WTC11 (cell line): ENCODE results near the gene DNAH7.

Experiments used
- CTCF ChIP-seq: fragments of 200-600 bp; IDR thresholded peaks from 2 replicates; pipeline ENCODE4 v1.8.0; 2022; ENCODE audit warnings: antibody characterized with exemption
- MAX ChIP-seq: sonication (generic); formaldehyde crosslinking; IDR thresholded peaks from 2 replicates; pipeline ENCODE4 v1.8.0; 2022; ENCODE audit warnings: mild to moderate bottlenecking, missing genetic modification reagents
- PREB ChIP-seq: sonication (generic); formaldehyde crosslinking; IDR thresholded peaks from 2 replicates; pipeline ENCODE4 v1.8.1; 2022; ENCODE audit warnings: mild to moderate bottlenecking, missing genetic modification reagents, moderate library complexity, borderline replicate concordance
- SP1 ChIP-seq: sonication (generic); formaldehyde crosslinking; conservative IDR thresholded peaks from 2 replicates; pipeline ENCODE4 v1.8.1; 2022; ENCODE audit warnings: missing genetic modification reagents
- TF ChIP-seq, protein P1 (sequence below): sonication (generic); formaldehyde crosslinking; conservative IDR thresholded peaks from 2 replicates; pipeline ENCODE4 v1.8.1; 2022; ENCODE audit warnings: mild to moderate bottlenecking, missing genetic modification reagents
- TF ChIP-seq, protein P2 (sequence below): sonication (generic); formaldehyde crosslinking; IDR thresholded peaks from 2 replicates; pipeline ENCODE4 v1.8.0; 2022; ENCODE audit warnings: mild to moderate bottlenecking, missing genetic modification reagents
- TF ChIP-seq, protein P3 (sequence below): sonication (generic); formaldehyde crosslinking; IDR thresholded peaks from 2 replicates; pipeline ENCODE4 v1.8.1; 2022; ENCODE audit warnings: missing genetic modification reagents, borderline replicate concordance

DNA sequence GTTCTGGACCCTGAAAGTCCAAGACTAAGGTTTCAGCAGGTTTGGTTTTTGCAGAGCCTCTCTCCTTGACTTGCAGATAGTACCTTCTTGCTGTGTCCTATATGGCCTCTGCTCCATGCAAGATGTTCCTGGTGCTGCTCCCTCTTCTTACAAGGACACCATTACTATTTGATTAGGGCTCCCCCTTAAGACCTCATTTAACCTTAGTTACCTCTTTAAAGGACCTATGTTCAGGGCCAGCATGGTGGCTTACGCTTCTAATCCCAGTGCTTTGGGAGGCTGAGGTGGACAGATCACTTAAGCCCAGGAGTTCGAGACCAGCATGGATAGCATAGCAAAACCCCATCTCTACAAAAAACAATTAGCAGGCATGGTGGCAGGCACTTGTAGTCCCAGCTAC is 232.6 kb downstream of the DNAH7 start:
- no peak for TF ChIP-seq CTCF
- TF ChIP-seq, protein P1, sequence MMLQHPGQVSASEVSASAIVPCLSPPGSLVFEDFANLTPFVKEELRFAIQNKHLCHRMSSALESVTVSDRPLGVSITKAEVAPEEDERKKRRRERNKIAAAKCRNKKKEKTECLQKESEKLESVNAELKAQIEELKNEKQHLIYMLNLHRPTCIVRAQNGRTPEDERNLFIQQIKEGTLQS = no peak
- no peak for TF ChIP-seq PREB (CRISPR knock-in tag)
- no peak for TF ChIP-seq MAX (CRISPR knock-in tag)
- TF ChIP-seq SP1 = no peak
- TF ChIP-seq, protein P2, sequence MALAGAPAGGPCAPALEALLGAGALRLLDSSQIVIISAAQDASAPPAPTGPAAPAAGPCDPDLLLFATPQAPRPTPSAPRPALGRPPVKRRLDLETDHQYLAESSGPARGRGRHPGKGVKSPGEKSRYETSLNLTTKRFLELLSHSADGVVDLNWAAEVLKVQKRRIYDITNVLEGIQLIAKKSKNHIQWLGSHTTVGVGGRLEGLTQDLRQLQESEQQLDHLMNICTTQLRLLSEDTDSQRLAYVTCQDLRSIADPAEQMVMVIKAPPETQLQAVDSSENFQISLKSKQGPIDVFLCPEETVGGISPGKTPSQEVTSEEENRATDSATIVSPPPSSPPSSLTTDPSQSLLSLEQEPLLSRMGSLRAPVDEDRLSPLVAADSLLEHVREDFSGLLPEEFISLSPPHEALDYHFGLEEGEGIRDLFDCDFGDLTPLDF (CRISPR knock-in tag) = no peak
- TF ChIP-seq, protein P3, sequence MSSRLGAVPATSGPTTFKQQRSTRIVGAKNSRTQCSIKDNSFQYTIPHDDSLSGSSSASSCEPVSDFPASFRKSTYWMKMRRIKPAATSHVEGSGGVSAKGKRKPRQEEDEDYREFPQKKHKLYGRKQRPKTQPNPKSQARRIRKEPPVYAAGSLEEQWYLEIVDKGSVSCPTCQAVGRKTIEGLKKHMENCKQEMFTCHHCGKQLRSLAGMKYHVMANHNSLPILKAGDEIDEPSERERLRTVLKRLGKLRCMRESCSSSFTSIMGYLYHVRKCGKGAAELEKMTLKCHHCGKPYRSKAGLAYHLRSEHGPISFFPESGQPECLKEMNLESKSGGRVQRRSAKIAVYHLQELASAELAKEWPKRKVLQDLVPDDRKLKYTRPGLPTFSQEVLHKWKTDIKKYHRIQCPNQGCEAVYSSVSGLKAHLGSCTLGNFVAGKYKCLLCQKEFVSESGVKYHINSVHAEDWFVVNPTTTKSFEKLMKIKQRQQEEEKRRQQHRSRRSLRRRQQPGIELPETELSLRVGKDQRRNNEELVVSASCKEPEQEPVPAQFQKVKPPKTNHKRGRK (CRISPR knock-in tag) = no peak
